ENCODE data around the gene ATXN7L1. TPM values are rescaled to one million over a fixed set of nuclear protein-coding genes. Genes with fewer than 3 reads are reported as not detected.
"Not testable (repeated sequence)": the region's sequence is repeated elsewhere in the genome, so short reads cannot be mapped to it uniquely, and the experiment has no call there.

ATXN7L1 gene
- total RNA-seq, 1 donor from 2014 or later: 16.0 TPM

DNA sequence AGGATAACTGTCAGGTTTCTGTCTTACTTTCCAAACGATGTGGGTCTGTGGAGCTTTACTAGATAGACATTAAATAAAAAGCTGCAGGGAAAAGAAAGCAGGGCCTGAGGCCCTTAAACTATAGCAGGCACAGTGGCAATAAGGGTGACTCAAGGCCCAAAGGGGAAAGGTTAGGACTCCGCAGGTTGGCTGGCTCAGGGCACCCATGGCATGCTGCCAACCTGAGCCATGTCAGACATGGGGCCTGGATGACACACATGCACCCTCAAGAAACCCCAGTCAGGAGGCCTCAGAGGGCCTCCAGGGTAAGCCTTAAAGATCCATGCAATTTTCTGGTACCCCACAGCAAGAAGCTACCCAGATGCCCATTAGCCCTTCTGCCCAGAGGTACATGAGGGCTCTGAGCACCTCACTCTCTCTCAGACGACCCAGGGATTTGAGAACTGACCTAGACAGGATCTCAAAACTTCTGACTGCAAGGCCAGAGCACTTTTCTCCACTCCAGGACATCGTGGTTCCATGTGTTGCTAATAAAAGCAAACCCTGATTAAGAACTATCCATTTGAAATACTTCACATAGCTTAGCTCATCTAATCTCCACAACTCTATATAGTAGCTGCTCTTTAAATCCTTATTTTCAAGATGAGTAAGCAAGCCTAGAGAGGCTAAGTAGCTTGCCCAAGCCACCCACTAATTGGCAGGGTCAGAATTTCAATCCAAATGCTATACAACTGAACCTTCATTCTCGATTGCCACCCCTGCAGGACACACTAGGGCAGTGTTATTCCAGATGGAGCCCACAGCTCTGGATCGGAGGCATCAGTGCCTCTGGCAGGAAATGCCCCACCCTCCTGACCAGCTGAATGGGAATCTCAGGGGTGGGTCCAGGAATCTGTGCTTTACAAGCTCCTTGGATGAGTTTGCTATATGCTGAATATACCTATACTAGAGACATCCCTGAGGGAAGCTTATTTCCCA is 162.6 kb downstream of the ATXN7L1 start:
- no peak overlapping the region for H3K27ac Mint-ChIP-seq
- peaks cover 4% of the 10 kb centered on the region for H3K4me1 Mint-ChIP-seq (ENCODE audit: unreplicated experiment)
- H3K36me3 Mint-ChIP-seq: peaks cover 25% of the 10 kb centered on the region
- no peak for DNase-seq (ENCODE audit: extremely low spot score, unreplicated experiment)
- H3K4me3 Mint-ChIP-seq: no peak overlapping the region
- peaks cover 16% of the 10 kb centered on the region for H3K9me3 Mint-ChIP-seq
- TF ChIP-seq, protein P1, sequence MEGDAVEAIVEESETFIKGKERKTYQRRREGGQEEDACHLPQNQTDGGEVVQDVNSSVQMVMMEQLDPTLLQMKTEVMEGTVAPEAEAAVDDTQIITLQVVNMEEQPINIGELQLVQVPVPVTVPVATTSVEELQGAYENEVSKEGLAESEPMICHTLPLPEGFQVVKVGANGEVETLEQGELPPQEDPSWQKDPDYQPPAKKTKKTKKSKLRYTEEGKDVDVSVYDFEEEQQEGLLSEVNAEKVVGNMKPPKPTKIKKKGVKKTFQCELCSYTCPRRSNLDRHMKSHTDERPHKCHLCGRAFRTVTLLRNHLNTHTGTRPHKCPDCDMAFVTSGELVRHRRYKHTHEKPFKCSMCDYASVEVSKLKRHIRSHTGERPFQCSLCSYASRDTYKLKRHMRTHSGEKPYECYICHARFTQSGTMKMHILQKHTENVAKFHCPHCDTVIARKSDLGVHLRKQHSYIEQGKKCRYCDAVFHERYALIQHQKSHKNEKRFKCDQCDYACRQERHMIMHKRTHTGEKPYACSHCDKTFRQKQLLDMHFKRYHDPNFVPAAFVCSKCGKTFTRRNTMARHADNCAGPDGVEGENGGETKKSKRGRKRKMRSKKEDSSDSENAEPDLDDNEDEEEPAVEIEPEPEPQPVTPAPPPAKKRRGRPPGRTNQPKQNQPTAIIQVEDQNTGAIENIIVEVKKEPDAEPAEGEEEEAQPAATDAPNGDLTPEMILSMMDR (conservative IDR thresholded peaks at IDR 0.05): no peak
- no peaks in the 10 kb centered on the region for H3K27me3 Mint-ChIP-seq

DNA sequence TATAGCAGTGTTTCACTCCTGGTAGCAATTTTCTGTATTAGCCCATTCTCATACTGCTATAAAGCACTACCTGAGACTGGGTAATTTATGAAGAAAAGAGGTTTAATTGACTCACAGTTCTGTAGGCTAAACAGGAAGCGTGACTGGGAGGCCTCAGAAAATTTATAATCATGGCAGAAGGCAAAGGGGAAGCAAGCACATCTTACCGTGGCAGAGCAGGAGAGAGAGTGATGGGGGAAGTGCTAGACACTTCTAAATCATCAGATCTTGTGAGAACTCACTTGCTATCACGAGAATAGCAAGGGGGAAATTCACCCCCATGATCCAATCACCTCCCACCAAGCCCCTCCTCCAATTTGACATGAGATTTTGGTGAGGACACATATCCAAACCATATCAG is 163.5 kb downstream of the ATXN7L1 start:
- H3K27ac Mint-ChIP-seq: no peak overlapping the region
- no peak for DNase-seq (ENCODE audit: extremely low spot score, unreplicated experiment)
- H3K9me3 Mint-ChIP-seq: peaks cover 16% of the 10 kb centered on the region
- H3K4me3 Mint-ChIP-seq: no peak overlapping the region
- H3K27me3 Mint-ChIP-seq: no peaks in the 10 kb centered on the region
- peaks cover 25% of the 10 kb centered on the region for H3K36me3 Mint-ChIP-seq
- TF ChIP-seq, protein P1 (conservative IDR thresholded peaks at IDR 0.05): no peak
- no peaks in the 10 kb centered on the region for H3K4me1 Mint-ChIP-seq (ENCODE audit: unreplicated experiment)

DNA sequence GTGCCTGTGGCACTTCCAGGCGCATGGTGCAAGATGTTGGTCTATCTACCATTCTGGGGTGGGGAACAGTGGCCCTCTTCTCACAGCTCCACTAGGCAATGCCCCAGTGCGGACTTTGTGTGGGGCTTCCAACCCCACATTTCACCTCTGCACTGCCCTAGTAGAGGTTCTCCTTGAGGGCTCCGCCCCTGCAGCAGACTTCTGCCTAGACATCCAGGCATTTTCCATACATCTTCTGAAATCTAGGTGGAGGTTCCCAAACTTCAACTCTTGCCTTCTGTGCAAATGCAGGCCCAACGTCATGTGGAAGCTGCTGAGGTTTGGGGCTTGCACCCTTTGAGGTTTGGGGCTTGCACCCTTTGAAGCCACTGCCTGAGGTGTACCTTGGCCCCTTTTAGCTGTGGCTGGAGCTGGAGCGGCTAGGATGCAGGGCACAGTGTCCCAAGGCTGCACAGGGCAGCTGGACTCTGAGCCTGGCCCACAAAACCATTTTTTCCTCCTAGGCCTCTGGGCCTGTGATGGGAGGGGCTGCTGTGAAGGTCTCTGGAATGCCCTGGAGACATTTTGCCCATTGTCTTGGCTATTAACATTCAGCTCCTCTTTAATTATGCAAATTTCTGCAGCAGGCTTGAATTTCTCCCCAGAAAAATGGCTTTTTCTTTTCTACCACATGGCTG is 164.5 kb downstream of the ATXN7L1 start:
- TF ChIP-seq, protein P1 (conservative IDR thresholded peaks at IDR 0.05): no peak
- Mint-ChIP-seq H3K4me1 (ENCODE audit: unreplicated experiment) (no peaks in the 10 kb centered on the region), H3K27me3 (no peaks in the 10 kb centered on the region), H3K4me3 (no peak overlapping the region), H3K27ac (no peak overlapping the region), H3K36me3 (peaks cover 25% of the 10 kb centered on the region), H3K9me3 (peaks cover 16% of the 10 kb centered on the region)
- no peak for DNase-seq (ENCODE audit: extremely low spot score, unreplicated experiment)

DNA sequence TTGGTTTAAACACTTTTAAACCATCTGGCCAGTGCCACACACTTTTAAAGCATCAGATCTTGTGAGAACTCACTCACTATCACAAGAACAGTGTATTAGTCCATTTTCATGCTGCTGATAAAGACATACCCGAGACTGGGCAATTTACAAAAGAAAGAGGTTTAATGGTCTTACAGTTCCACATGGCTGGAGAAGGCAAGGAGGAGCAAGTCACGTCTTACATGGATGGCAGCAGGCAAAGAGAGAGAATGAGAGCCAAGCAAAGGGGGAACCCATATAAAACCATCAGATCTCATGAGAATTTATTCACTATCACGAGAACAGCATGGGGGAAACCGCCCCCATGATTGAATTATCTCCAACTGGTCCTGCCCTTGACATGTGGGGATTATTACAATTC is 165.7 kb downstream of the ATXN7L1 start:
- H3K27ac Mint-ChIP-seq, H3K4me3 Mint-ChIP-seq: not testable (repeated sequence)
- H3K36me3 Mint-ChIP-seq: peaks cover 26% of the 10 kb centered on the region

DNA sequence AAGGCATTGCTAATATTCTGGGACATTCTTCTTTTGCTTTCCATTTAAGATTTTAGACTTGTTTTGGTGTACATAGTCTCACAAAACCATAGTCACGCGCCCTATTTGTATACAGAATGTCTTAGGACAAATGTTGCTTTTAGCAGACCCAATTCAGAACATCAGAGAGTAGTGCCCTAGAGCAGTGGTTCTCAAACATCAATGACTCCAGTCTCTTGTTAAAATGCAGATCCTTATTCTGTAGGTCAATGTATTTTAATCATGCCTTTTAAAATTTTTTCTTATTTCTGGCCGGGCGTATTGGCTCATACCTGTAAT is 167.7 kb downstream of the ATXN7L1 start:
- TF ChIP-seq, protein P1 (conservative IDR thresholded peaks at IDR 0.05): no peak
- Mint-ChIP-seq H3K36me3 (peaks cover 27% of the 10 kb centered on the region), H3K4me1 (ENCODE audit: unreplicated experiment) (no peaks in the 10 kb centered on the region)

More for the DNA sequence above, 165.7 kb downstream of the ATXN7L1 start:
- peaks cover 16% of the 10 kb centered on the region for H3K9me3 Mint-ChIP-seq
- H3K4me1 Mint-ChIP-seq (ENCODE audit: unreplicated experiment); DNase-seq (ENCODE audit: extremely low spot score, unreplicated experiment); H3K27me3 Mint-ChIP-seq: not testable (repeated sequence)

More for the DNA sequence above, 167.7 kb downstream of the ATXN7L1 start:
- Mint-ChIP-seq H3K27ac (no peak overlapping the region), H3K9me3 (peaks cover 16% of the 10 kb centered on the region), H3K27me3 (no peaks in the 10 kb centered on the region), H3K4me3 (no peak overlapping the region)
- no peak for DNase-seq (ENCODE audit: extremely low spot score, unreplicated experiment)

Measured in type B pancreatic cell (in vitro differentiated cells).